ENCODE measurements around the gene ARID5B. TPM values are rescaled to one million over a fixed set of nuclear protein-coding genes. Genes with fewer than 3 reads are reported as not detected.

ARID5B gene
- total and polyA plus RNA-seq, 2 of the 4 experiments (the other 2 are of a cell fraction) = 41.0 to 125 TPM

DNA sequence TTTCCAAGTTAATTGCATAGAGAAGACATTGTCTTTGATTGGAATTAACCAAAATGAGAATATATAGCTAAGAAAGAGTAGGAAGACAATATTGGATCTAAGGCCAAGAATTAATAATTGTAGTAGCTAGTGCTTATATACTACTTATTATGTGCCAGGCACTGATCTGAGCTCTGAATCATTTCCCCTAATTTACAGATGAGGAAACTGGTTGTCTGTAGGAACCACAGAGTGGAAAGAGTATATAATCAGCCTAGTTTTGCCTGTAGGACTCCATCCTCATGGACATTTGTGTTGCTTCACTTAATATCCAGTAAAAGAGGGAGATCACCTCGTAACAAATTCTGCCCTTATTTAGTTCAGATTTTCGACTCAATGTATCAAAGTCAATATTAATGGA lies 127.9 kb downstream of the ARID5B start:
- no peak overlapping the region for H4K5ac ChIP-seq (ENCODE audit: low read depth, low read length)
- no peak overlapping the region for H3K9ac ChIP-seq (ENCODE audit: low read depth, low read length)
- ChIA-PET CTCF (interaction anchor here (0.6 kb wide), 2 partner anchors 12 to 24 kb away, joined by 3 to 4 read pairs; no protein-coding TSS in a partner anchor), POLR2A (ENCODE audit: unreplicated experiment) (no interaction called here)
- no peak overlapping the region for H3K23ac ChIP-seq (ENCODE audit: low read depth, low read length)
- H2BK5ac ChIP-seq (ENCODE audit: low read depth, low read length, poor library complexity, severe bottlenecking) = peak overlapping the region; percentile 9
- H3K14ac ChIP-seq (replicated peaks; ENCODE audit: low read depth, low read length) = no peak overlapping the region
- no peak overlapping the region for H2AK5ac ChIP-seq (ENCODE audit: low read depth, low read length)
- H3K4me1 ChIP-seq (ENCODE audit: control insufficient read depth, insufficient read depth, low read length) = peaks cover 22% of the 10 kb centered on the region
- no peak overlapping the region for H2AK9ac ChIP-seq (replicated peaks; ENCODE audit: low read depth, low read length, poor library complexity)
- H3K27me3 ChIP-seq (ENCODE audit: control insufficient read depth, insufficient read depth, low read length) = no peaks in the 10 kb centered on the region
- H3K4me3 ChIP-seq (ENCODE audit: insufficient read depth, low read depth, low read length) = no peak overlapping the region
- no peak overlapping the region; a peak in 1 of 4 replicates for H4K8ac ChIP-seq (ENCODE audit: low read depth in 2 of 2, low read length in 2 of 2)
- peaks cover 5% of the 10 kb centered on the region; the same call in 1 of the 2 replicates for H4K20me1 ChIP-seq (ENCODE audit: insufficient read depth, low read length)
- H3K27ac ChIP-seq (ENCODE audit: insufficient read depth, low read length) = no peak overlapping the region
- H3K56ac ChIP-seq (ENCODE audit: extremely low read depth, insufficient read depth, low read length) = no peak overlapping the region
- peaks cover 3% of the 10 kb centered on the region; the same call in 1 of the 2 replicates for H3K36me3 ChIP-seq (ENCODE audit: control insufficient read depth, insufficient read depth, low read length)
- ATAC-seq (ENCODE audit: low read depth) (no peak), DNase-seq (no peak)
- H3K18ac ChIP-seq (ENCODE audit: low read depth, low read length) = no peak overlapping the region
- no peak overlapping the region for H2BK120ac ChIP-seq (ENCODE audit: low read depth, low read length)
- H3K9me1 ChIP-seq (ENCODE audit: insufficient read depth, low read length) = peaks cover 14% of the 10 kb centered on the region
- H3K4me2 ChIP-seq (ENCODE audit: low read depth, low read length) = no peak overlapping the region
- dilution Hi-C loops (cut with HindIII; ENCODE audit: low sequenced_read_pairs, unreplicated experiment) = no loop called here
- 0 out of 3 replicates have a peak overlapping the region, but pooled peaks have one; percentile 29 for H2BK15ac ChIP-seq (ENCODE audit: low read depth, low read length)
- H3K4ac ChIP-seq (ENCODE audit: low read depth, low read length) = no peak overlapping the region
- TF ChIP-seq CTCF (conservative IDR thresholded peaks at IDR 0.05; ENCODE audit: low read depth, low read length) = no peak
- TF ChIP-seq FOS (IDR thresholded peaks at IDR 0.05; ENCODE audit: low read depth, low read length) = no peak
- no peak for TF ChIP-seq MAZ (IDR thresholded peaks at IDR 0.05; ENCODE audit: borderline replicate concordance, low read depth, low read length)
- no peak for TF ChIP-seq USF2 (IDR thresholded peaks at IDR 0.05; ENCODE audit: low read depth, low read length)
- TF ChIP-seq CHD1 (IDR thresholded peaks at IDR 0.05; ENCODE audit: low read depth, low read length) = no peak
- no peak for TF ChIP-seq ELK1 (IDR thresholded peaks at IDR 0.05; ENCODE audit: borderline replicate concordance, low read depth, low read length)
- TF ChIP-seq MXI1 (IDR thresholded peaks at IDR 0.05; ENCODE audit: borderline replicate concordance, low read depth, low read length) = no peak
- no peak for TF ChIP-seq CEBPB (IDR thresholded peaks at IDR 0.05; ENCODE audit: low read depth, low read length)
- in situ Hi-C loops (cut with MboI; ENCODE audit: low sequenced_read_pairs) = loop anchor here (25.0 kb wide), 3 partner anchors 558 to 1217 kb away; partner anchors contain the start of genes ADO and EGR2
- no peak overlapping the region for H2BK20ac ChIP-seq (ENCODE audit: low read depth, low read length)
- peaks cover 53 to 84% of the 10 kb centered on the region in 2 experiments for H3K79me1 ChIP-seq (ENCODE audit: low read depth in 1 of 2, low read length in 2 of 2)
- intact Hi-C loops (cut with micrococcal nuclease) = no loop called here
- no peak overlapping the region for H2AFZ ChIP-seq (replicated peaks; ENCODE audit: low read length, poor library complexity)
- no peaks in the 10 kb centered on the region for H3K9me3 ChIP-seq (ENCODE audit: control insufficient read depth, insufficient read depth, low read length)
- BruUV-seq (replicated peaks) = no TSS peak
- no peak overlapping the region for H4K91ac ChIP-seq (ENCODE audit: insufficient read depth, low read depth, low read length)
- WGBS, 2 experiments (ENCODE audit: extremely low coverage in 2 of 2, insufficient read length in 1 of 2) = no CpG with 5 or more reads among the region's 2 CpGs
